Superior temporal gyrus (tissue), 1 donor: ENCODE measurements around the gene CPM.

Experiments used
- DNase-seq: peaks from one replicate; pipeline ENCODE4 v3.0.0-alpha.2; 2016; ENCODE audit errors: extremely low spot score

The CPM gene

GRCh38 chr12:68878283-68878682 is 54.7 kb downstream of the CPM start:
- no peak for DNase-seq

DNA sequence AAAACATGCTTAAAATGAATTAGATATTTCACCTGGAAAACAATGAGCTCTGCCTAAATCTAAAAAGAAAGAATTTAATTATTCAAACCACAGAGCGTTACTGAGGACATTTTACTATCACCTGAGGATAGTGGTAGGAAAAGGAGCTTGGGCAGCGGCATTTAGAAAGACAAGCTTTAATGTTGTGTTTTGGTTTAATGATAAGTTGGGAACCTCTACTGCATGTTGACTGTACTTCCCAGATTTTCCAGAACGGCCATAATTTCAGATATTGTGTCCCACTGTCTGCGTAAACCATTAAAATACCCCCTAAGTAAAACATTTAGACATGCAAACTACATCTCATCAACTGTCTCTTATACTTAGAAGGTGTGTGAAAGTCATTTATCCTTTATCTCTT is 55.4 kb downstream of the CPM start:
- DNase-seq: no peak

- DNase-seq: peak; percentile 44
Observed at GRCh38 chr12:68876461-68876860, 56.5 kb downstream of the CPM start.

- no peak for DNase-seq
Observed at GRCh38 chr12:68873316-68873715, 59.7 kb downstream of the CPM start.

DNA sequence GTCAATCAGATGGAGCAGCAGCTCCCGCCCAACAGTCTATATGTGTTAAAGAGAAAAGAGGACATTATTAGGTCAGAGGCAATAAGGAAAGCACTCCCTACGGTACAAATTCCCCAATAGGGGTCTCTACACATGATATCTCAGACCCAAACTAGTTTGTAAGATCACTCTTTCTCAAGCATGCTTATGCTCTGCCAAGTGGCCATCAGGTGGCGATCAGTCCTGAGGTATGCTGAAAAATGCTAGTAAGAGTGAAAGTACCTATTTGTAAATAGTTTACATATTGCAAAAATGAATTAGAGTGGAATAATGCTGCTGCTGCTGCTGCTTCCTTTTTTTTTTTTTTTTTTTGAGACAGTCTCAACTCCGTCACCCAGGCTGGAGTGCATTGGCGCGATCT is 61.0 kb downstream of the CPM start:
- DNase-seq: no peak

DNA sequence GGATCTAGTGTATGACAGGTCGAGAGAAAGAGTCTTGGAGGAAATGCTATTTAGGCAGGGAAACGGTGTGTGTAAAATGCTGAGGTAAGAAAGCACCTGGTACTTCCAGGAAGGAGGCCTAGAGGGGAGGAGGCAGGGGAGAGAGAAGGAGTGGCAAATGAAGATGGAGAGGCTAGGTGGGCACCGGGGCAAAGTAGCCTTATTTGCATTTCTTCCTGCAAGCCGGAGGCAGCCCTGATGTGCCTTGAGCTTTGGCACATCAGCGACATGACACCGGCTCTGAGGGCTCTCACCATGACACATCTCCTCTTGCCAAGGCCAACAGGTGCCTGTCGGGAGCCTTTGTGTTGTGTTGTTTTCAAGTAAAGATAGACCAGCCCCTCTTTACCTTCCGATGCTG is 61.6 kb downstream of the CPM start:
- DNase-seq: no peak

DNA sequence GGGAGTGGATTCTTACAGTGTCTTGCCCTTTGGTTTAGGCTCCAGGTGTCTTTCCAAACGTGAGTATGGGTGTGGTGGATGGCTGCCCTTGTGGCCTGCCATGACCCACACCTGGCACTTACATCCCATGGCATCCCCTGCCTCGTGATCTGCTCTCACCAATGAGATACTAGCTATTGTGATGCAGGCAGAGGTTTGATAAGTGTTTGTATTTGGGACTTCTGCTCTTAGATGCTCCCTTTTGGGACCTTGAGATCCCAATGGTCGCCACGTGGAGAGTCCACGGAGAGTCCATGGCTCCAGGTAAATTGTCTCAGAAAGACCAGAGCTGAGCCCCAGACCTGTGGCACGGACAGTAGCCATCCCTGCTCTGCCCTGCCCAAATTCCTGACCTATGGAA is 62.5 kb downstream of the CPM start:
- no peak for DNase-seq

- no peak for DNase-seq
Observed at GRCh38 chr12:68870011-68870410, 63.0 kb downstream of the CPM start.

DNA sequence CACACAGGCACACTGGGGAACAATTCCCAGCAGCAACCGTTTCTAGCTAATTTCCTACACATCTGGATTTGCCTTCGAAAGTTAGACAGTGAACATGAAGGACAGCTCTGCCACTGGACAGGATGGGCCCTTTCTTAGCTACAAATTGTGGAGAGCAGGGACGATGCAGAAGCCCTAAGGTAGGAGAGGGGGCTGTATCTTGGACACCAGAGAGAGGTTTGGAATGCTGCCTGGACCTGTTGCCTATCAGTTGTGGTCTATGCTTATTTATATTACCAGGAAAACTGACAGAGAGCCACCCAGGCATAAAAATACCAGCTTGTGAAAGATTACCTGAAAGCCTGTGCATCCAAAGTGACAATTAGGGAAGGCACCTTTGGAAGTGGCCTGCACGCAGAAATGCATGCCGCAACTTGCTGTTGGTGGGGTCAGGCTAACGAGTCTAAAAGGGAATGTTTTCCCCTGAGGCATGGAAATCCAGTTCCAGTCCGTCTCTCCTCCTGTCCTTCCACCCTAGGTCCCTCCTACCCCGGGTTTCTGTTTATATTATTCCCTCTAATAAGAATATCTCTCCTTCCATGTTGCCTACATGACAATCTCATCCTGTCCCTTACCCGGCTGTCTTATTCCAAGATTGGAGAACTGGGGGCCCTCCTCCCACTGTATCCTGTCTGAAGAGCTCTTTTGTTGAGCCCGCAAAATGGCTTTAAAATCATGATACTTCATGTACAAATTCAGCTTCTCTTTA is 64.8 kb downstream of the CPM start:
- DNase-seq: no peak

GRCh38 chr12:68867606-68868005 is 65.4 kb downstream of the CPM start:
- DNase-seq: no peak

GRCh38 chr12:68866950-68867349 is 66.0 kb downstream of the CPM start:
- DNase-seq: no peak

GRCh38 chr12:68865399-68866164 is 67.4 kb downstream of the CPM start:
- DNase-seq: no peak

DNA sequence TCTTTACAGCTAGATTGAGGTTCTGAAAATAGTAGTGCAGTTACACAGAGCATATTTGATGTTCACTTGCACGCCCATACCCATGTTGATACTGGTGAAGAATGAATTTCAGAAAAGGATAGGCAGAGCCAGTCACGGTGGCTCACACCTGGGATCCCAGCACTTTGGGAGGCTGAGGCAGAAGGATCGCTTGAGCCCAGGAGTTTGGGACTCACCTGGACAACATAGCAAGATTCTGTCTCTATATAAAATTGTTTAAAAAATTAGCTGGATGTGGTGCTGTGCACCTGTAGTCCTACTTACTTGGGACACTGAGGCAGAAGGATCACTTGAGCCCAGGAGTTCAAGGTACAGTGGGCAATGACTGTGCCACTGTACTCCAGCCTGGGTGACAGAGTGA is 68.4 kb downstream of the CPM start:
- no peak for DNase-seq

- peak; percentile 81 for DNase-seq
Observed at GRCh38 chr12:68863886-68864454, 69.0 kb downstream of the CPM start.

GRCh38 chr12:68863109-68863770 is 69.7 kb downstream of the CPM start:
- no peak for DNase-seq

GRCh38 chr12:68861890-68862289 is 71.1 kb downstream of the CPM start:
- no peak for DNase-seq

DNA sequence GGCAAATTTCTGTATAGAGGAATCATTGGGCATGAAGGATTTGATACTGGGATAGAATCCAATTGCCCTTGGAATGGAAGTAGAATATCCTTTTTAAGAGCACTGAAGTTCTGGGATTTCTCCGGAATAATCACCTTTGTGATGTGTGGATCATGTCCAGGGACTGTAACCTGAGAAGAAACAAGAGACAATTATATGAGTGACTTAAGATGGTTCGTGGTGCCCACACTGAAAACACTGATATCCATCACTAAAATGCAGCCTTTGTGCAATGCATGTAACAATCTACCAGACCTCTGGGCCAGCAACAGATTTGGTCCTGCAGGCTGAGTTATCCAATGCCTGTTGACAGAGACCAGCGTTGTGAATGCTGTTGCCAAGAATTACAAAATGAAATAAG is 76.5 kb downstream of the CPM start:
- DNase-seq: no peak

- no peak for DNase-seq
Observed at GRCh38 chr12:68855771-68856170, 77.2 kb downstream of the CPM start.

GRCh38 chr12:68855111-68855510 is 77.9 kb downstream of the CPM start:
- DNase-seq: no peak

- DNase-seq: no peak
Observed at GRCh38 chr12:68854554-68854953, 78.4 kb downstream of the CPM start.

DNA sequence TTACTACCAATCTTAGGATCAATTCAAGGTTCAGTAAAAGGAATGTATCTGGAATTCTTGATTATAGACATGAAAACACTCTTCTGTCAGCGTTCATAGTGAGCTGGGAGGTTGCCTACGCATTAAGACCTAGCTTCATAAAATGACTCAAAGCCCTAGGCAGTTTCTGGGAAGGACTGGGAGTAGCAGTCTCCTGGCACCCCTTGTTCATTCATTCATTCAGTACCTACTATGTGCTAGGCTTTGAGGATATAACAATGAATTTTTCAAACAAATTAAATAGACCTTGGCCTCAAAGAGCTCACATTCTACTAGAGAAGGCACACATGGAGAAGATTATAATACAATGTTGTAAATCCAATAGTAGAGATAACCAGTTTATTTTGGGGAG is 78.9 kb downstream of the CPM start:
- no peak for DNase-seq

- no peak for DNase-seq
Observed at GRCh38 chr12:68853396-68854077, 79.4 kb downstream of the CPM start.
